A549 treated with Hydrocortisone at 1 μM for 4 hours (cell line): ENCODE measurements around the gene LUZP2. TPM values are rescaled to one million over a fixed set of nuclear protein-coding genes. Genes with fewer than 3 reads are reported as not detected.

Source experiments
- total RNA-seq: library from RNA; stranded (reverse); fragments of 200-300 nt; extraction: Qiagen RNA extraction; gene quantifications from 5 replicates; pipeline ENCODE4 v1.2.3, GENCODE V29; 2022

LUZP2 gene
- total RNA-seq = not detected in 5 replicates

GRCh38 chr11:24496736-24497725, at the start of gene LUZP2:
LUZP2 (plus strand) TSS chr11:24497053.

